Inflammatory macrophage treated with lipopolysaccharide for 1 hour (primary cell): ENCODE measurements around the gene SNRPA1.

Experiments used
- DNase-seq, 2 donors: peaks; one replicate each; pipeline ENCODE4 v3.0.0-alpha.2; 2020 to 2022

SNRPA1 gene

DNA sequence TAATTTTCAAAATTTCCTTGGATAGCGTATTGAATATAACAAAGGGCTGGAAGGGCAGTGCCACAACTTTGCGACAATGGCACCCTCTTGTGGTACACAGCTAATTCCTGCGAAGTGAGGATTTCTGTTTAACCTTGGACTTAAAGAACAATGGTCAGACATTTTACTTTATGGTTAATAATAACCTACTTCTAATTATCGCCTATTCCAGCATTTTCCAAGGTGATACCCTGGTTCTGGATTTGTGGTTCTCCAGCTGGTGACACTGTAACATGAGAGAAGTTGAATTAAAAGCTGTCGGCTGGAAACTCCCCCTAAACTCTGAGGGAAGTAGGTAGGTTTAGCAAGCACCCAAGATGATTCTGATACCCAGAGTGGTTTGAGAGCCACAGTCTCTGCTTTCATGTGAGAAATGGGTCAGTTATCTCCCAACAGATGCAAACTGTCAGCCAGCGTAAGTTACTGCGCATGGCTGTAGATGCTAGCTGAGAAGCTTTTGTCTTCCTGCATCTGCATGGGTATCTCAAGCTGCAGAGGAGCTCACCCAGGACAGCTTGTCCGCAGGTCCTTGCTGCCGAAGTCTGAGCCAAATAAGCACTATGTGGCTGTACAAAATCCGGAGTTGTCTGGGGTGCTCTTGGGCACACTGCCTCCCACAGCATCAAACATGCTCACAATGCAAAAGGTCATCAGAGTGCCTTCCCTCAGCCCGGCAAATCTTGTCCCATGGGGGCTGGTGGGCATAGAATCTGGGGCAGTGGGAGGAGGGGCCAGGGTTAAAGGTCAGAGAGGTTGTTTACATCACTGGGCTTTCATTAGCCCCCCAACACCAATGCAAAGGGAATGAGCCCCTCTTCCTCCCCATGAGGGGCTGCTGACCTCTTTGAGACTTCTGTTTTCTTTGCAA lies 36.6 kb downstream of the SNRPA1 start:
- peak; percentile 53 to 85 for DNase-seq

DNA sequence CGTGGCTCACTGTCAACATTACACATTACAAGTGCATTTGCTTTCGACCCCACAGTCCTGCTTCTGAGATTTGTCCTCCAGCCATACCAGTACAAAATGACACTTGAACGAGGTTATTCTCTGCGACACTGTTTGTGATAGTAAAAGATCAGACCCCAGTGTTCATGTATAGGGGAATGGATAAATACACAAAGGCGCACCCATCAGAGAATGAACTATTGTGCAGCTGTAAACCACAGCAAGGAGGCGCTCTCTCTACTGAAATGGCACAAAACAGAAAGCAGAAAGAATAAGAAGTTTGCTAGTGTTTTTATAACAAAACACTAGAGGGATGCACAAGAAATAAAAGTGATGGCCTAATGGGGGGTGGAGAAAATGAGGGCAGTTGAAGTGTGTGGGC lies 38.3 kb downstream of the SNRPA1 start:
- no peak for DNase-seq

GRCh38 chr15:101255615-101256241 lies 39.3 kb downstream of the SNRPA1 start:
- DNase-seq, result no peak

GRCh38 chr15:101255051-101255395 lies 40.0 kb downstream of the SNRPA1 start:
- peak in 1 of 2 donors; percentile 44 for DNase-seq

DNA sequence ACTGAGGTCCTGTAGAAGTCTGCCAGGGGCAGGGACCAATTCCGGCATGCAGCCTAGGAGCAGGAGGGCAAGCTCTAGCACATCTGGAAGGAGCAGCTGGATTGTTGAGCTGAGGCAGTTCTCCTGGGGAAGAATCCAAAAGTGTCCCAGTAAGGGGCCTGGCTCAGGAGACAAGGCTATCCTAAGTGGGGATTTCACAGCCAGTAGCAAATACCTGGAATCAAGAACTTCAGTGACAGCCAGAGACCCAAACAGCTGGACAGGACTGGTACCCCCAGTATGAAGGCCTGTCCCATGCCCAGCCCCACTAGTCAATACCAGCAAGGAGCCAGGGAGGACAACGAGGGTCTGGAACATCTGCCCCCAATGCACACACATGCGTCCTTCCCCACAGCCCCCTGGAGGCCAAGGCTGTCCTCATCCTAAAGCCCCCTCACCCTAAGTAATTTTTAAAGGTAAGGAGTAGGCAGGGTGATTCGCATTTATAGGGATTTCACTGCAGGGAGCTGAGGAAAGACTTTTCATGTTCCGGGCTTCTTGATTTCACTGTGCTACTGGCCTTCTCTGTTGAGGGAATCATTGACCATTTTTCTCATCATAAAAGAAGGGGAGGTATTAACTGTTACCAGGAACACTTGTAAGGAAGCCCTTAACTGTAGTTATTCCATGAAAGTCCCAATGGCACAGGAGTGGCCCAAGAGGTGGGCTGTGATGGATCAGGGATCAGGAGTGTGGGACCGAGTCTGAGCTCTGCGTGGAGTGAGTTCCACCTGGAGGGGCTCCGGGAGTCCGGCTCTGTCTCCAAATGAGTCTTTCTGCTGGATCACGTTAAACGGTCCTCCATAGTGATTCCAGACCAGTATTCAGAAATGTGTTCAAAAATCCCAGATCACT lies 40.6 kb downstream of the SNRPA1 start:
- DNase-seq, result no peak

DNA sequence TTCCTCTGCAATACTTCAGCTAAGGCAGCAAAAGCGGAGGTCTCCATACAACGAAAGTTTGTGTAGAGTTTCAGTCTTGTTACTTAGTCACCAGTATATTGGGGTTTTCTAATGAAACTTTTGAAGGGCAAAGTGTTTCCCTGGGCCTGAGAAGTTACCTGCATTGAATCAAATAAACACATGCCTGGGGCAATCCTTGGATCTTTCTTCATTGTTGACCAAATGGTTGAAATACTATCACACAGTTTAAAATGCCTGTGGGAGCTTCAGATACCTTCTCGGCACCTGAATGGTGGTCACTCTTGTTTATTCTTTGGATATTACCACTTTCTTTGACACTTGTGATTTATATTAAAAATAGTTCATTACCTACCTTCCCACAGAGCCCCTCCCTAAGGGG lies 42.2 kb downstream of the SNRPA1 start:
- no peak for DNase-seq

- peak; percentile 88 to 94 for DNase-seq
Observed at GRCh38 chr15:101251830-101252820, 42.9 kb downstream of the SNRPA1 start, which contains the start of gene CHSY1. TSS of gene CHSY1 (minus strand) at chr15:101252048. CDS start at chr15:101251456, 592 bp downstream.

- no peak for DNase-seq
Observed at GRCh38 chr15:101250873-101251829, 43.9 kb downstream of the SNRPA1 start.

DNA sequence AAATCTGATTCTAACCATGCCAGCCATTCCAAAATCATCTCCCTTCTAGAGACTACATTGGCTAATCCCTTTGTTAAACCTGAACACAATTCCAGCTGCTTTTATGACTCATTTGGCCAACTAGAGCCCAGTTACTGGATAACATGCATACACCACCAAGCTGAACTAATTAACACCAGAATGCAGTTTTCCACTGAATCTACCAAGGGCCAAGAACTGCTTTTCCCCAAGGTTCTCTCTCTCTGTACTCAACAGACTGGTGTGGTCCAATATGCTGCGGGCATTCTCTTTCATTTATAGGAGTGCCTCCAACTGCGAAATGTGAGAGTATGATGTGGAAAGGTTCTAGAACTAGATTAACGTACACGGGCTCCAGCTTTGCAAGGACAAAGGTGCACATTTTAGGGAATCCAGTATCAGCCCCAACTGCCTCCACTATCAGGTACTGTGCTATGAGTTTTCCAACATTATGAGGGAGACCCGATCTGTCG lies 44.7 kb downstream of the SNRPA1 start:
- DNase-seq, result no peak

GRCh38 chr15:101248274-101248673 lies 46.8 kb downstream of the SNRPA1 start:
- no peak for DNase-seq

DNA sequence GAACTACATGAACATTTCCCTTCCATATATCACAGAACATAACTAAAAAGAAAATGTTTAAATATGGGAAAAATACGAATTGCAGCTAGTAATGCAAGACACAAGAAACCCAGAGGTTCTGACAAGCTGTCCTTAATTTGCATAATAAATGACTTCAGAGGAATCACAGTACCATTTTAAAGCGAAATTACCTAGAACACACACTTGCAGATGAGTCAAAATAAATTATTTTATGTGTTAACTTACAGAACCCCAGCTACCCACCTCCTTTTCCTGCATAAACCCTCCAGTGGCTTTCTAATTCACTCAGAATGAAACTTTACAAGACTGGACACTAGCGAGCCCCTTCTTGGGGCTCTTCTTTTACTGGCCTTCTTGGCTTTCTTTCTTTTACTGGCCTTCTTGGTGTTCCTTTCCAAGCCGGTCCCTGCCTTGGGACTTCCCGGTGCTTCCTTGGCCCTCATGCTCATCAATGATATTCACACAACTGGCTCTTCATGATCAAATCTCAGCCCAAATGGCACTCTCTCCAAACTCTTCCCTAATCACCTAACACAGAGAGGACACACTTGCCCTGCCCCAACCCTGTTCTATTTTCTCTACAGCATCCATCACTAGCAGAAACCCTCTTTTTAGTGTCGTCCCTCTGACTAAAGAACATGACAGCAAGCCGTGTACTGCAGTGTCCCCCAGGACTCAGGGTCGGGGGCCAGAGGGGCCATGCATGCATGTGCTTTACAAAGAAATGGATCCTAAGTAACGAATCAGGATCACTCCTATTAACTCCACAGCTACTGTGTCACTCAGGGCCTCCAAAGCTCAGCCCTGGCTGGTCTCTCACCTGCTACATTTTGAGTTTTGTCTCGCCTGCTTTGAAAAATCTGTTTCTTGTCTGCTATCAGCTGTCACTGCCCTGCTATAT lies 48.0 kb downstream of the SNRPA1 start:
- no peak for DNase-seq

DNA sequence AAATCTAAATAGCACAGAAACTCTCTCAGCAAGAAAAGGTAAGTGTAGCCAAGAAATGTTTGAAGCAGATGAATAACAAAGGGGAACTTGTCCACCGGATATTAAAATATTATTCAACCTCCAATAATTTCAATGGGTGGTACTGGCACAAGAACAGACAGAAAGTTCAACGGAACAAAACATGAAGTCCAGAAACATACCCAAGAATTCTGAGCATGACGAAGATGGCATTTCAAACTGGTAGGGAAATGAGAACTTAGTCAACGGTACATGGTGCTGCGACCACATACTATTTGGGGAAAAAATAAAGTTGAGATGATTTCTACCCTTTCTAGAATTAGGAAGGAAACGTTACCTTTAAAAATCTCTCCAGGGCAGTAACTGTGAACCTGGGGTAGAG lies 48.7 kb downstream of the SNRPA1 start:
- no peak for DNase-seq

DNA sequence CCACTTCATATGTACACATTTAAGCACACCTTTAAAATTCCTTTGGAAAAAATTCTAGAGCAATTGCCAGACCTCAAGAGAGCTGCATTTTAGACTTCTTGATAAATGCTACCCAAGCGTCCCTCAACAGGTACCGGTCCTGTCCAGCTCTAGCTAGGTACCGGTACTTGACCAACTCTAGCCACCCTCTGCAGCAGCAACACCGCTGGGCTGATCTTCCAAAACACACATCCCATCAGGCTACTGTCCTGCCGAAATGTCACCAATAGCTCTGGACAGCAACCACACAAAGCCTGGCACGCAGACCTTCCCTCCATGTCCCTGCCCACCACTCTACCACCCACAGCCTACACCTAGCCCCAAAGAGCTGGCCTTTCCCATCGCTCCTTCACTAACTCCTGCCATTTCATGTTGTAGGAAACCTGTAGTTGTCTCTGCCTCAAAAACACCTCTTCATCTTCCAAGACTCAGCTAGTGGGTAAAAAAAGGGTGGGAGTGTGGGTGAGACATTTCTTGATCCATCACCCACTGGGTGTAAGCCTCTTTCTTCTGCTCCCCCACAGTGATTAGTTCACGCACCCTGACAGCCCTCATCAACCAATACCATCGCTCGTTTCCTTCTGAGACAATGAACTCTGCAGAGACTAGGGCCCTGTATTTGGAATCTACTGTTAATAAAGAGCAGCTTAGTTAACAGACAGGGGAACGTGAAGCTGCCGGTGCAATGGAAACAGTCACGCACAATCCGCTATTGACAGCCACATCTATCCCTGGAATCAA lies 50.0 kb downstream of the SNRPA1 start:
- DNase-seq, result no peak

DNA sequence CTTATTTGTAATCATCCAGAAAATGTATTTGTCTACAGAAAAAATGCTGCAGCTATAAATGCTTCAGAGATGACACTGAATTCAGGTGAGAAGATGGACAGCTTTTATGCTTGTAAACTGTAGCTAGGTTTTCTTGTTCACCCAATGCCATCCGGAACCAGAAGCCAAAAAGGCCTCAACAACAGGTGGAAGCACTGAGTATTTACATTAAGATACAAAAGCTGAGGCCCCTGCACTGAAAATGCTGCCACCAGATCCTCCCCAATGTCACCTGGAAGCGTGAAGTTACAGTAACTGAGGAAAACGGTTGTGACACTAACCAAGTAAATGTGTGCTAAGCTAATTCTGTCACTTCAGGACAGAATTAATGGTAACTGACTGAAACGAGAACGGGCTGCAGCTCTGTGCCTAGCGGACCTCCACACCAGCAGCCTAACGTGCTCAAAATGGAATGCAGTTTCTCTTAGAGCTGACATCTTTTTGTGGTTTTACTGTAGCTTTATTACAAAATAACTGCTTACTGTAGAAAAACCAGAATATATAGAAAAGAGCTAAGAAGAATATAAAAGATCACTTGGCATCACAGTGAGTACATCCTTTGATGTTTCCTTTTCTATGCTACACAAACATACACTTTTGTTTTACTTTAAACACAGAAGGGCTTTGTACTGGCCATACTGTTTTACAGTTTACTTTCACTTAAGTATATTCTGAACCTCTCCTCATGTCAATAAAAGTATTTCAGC lies 50.8 kb downstream of the SNRPA1 start:
- DNase-seq, result no peak

GRCh38 chr15:101243420-101243819 lies 51.6 kb downstream of the SNRPA1 start:
- no peak for DNase-seq

DNA sequence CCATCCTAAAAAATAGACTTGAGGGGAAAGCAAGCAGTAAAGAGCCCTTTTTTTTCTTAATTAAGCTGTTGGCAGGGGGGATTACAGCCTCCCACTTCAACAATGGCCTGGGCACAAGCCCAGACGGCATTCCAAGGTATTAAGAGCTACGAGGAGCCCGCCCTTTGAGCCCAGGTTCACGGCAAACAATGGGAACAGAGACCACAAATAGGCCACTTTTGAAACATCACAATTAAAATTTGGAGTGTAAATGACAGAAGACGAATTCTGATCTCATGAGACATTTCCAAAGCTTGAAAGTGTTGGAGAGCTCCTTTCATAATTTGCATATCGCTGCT lies 52.1 kb downstream of the SNRPA1 start:
- DNase-seq, result no peak

- DNase-seq, result peak; percentile 68 to 69
Observed at GRCh38 chr15:101242160-101242998, 52.7 kb downstream of the SNRPA1 start.
